ENCODE data around the gene SEL1L3.

DNA sequence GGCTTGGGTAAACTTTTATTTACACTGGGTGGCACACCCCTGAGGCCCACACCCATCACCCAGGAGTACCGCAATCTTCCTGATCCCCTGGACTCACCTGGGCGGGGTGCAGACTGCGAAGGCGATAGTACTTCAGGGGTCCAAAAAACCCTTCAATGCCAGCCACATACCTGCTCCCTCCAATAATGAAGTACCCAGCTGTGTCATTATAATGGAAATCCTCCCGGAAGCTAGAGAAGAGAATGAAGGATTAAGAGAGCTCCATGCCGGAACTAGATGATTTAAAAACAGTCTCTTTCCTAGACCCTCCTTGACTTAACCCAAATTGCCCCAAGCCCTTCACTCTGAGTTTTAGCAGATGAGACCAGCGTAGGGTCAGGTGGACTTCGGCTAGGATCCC is 40.9 kb downstream of the SEL1L3 start:
- TF ChIP-seq POLR2AphosphoS5 (IDR thresholded peaks at IDR 0.05; ENCODE audit: low read depth, low read length): no peak
- no peak for TF ChIP-seq POLR2A (IDR thresholded peaks at IDR 0.05; ENCODE audit: low read depth, low read length)
- no peak for TF ChIP-seq TAF1 (IDR thresholded peaks at IDR 0.05; ENCODE audit: low read depth, low read length)
- no peak for TF ChIP-seq SPI1 (IDR thresholded peaks at IDR 0.05; ENCODE audit: low read depth, low read length)

Measured in GM12891 (cell line).